Anterior cingulate cortex (tissue), 58 donors: Measurements from ENCODE around the gene PARD3B.

Experiments used
- DNase-seq, 58 donors: peaks; one replicate each; lab custom pipeline; 2025; lab: John Stamatoyannopoulos, UW

The PARD3B gene

DNA sequence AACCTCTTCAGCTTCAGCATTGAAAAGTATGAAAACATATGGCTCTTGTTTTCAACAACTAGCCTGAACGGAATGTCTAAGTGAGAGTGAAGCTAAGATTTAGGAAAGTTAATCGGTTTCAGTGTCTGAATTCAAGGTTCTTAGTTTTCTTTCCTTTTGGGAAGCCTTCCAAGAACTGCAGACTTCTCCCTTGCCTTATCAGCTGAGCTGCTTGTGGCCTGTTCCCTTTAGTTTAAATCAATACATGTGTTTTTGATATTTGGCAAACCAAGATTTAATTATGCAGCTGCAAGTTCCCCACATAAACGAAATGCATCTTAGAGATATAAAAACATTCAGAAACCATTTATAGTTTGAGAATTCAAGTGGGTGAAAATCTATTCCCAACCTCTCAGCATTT, 862.7 kb downstream of the PARD3B start:
- no peak for DNase-seq

DNA sequence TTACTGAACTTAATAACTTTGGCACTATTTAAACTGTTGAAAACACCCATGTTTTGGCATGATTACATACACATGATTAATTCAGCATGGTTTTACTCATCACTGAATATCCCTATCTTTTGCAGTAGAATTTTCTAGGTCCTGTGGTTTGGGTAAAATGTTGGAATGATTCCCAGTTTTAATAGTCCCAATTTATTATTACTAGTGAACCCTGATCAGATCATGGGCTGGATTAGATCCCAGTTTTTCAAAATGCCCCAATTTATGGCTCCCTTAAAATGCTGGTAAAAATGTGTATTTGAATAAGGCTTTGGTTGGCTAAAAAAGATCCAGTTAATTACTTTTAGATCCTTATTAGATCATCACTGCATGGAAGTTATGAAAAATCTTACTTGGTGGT, 863.4 kb downstream of the PARD3B start:
- no peak for DNase-seq

DNA sequence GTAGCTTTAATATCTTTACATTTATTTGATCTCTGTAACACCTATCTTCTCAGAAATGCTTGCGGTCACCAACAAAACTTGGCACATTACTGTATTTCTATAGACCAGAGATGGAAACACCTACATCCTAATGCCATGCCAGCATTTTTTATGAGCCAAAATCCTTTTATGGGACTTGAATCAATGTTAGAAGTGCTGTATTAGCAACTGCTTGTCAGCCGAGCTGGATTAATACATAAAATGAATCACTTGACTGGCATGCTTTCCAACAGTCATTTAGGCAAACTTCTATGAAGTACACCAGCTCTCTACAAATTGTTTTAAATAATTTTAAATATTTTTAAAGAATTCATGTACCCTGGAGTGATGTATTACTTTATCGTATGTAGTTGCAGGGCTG, 864.1 kb downstream of the PARD3B start:
- DNase-seq: no peak

DNA sequence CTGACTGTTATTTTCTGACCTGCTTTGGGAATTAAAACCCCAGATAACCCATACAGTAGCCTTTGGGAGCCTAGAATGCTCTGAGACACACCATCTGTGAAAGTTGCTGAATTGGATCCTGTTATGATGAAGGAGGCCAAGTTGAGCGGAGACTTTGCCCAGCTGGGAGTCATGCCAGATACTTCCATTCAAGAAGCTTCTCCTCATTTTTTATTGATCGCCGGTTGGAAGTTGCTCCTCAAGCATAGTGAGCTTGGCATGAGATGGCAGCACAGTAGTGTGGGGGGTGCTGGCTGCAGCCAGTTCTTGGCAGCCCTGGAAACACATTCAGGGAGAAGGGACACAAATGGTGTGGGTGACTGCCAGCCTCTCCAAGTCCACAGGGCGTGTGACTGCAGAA, 866.3 kb downstream of the PARD3B start:
- DNase-seq: peak in 53 of 58 donors; percentile 2 to 88 (median 51)

DNA sequence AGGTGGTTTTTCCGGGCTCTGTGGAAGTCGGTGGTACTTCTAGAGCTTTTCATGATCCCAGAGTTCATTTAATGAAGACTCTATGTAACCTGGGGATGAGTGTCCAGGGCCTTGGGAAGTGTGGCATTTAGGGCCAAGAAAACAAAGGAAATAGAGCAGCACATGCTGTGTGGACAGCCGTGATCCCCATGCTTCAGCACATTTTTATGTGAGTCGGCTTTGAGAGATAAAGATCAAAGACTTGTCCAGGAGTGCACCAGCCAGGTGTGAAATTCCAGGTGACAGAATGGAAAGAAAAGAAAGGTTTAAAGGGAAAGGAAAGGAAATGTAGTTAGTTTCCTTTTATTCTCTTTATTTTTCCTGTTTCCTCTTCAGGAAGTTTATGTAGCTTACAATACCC, 879.1 kb downstream of the PARD3B start:
- DNase-seq: no peak

DNA sequence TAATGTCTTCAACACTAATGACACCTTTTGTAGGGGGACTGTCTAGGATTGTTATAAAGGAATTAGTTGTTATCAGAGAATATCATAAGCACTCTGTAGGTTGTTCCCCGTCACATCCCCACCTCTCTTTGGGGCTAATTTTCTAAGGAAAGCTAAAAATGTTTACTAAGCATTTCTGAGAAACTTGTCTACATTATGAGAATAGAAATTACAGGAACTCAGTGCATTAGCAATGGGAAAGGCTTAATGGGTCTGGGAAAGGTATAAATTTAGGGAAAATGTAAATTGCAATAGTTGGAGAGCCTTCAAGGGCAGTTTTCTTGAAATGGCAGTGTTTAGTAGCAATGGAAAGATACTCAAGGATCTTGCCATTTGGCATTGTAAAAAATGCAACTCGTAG, 879.8 kb downstream of the PARD3B start:
- no peak for DNase-seq

GRCh38 chr2:205427112-205427511, 881.8 kb downstream of the PARD3B start:
- DNase-seq: no peak

GRCh38 chr2:205428811-205429210, 883.5 kb downstream of the PARD3B start:
- no peak for DNase-seq

GRCh38 chr2:205435970-205436369, 890.7 kb downstream of the PARD3B start:
- no peak for DNase-seq

DNA sequence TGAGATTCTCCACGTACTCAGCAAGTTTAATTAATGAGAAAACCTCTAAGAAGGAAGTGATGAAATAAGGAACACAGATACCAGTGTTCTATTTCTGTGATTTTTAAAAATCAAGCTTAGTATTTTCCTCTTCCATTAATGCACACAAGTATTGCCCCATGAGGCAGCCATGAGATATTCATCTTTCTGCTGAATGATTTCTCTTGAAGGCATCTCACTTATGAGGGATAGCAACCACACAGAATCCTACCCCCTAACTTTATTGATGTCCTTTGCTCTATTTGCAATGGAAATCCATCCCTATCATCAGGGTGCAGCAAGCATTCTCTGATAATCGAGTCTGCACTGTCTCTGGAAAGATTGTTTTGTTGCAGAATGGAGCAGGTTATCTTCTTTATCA, 893.0 kb downstream of the PARD3B start:
- no peak for DNase-seq

GRCh38 chr2:205439621-205440020, 894.3 kb downstream of the PARD3B start:
- DNase-seq: no peak

- no peak for DNase-seq
These were observed 896.2 kb downstream of the PARD3B start for GRCh38 chr2:205441524-205441923.

GRCh38 chr2:205448189-205448588, 902.9 kb downstream of the PARD3B start:
- no peak for DNase-seq

DNA sequence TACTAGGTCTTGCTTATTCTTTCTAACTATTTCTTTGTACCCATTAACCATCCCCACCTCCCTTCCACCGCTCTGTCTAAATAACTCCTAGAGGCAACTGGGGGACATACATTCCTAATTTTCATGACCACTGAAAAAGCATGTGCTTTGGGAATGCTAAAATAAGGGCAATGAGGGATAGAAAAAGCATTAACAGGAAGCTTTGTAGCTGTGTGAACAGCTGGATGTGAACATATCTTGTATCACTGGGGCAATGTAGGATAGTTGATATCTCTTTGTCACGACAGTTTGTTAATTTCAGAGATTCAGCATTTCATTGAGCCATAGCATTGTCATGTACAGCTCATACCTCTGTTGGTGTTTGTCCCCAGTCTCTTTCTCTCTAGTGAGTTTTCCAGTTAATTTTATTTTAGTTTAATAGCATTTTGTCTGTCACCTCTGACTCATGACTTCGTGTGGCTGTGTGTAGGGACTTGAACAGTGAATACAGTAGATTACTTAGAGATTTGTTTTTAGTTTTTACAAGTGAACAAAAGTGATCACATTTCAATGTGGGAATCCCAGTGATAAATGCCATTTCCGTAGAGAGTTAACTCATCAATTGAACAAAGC, 906.7 kb downstream of the PARD3B start:
- DNase-seq: no peak

DNA sequence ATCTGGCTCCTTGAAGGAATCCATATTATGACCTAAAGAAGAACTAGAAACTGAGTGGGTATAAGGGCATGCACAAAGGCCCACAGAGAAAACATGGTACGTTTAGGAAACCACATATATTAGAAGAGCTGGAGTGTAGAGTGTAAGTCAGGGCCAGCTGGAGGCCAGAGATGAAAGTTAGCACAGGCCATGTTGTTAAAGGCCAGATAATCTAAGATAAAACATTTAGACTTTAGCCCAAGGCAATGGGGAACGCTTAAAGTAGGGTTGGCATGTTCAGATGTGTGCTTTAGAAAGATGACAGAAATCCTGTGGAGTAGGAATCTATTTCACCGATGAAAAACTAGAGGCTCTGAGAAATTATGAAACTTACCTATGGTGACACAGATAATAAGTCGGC, 907.9 kb downstream of the PARD3B start:
- no peak for DNase-seq

GRCh38 chr2:205456682-205457081, 911.4 kb downstream of the PARD3B start:
- no peak for DNase-seq

DNA sequence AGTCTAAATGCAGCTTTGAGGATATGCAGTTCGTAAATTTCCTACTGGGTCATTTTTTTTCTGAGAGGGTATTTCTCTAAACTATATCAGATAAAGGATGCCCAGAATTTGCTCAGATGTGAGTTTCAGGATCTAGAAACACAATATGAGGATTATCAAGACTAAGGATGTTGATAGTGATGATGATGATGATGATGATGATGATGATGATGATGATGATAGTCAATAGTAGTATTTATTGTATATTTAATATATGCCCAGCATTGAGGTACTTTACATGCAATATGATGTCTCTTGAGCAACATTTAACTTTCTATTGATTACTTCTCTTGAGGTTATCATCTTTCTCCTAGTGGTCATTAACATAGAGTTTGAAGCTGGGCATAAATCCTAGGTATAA, 914.9 kb downstream of the PARD3B start:
- DNase-seq: no peak

DNA sequence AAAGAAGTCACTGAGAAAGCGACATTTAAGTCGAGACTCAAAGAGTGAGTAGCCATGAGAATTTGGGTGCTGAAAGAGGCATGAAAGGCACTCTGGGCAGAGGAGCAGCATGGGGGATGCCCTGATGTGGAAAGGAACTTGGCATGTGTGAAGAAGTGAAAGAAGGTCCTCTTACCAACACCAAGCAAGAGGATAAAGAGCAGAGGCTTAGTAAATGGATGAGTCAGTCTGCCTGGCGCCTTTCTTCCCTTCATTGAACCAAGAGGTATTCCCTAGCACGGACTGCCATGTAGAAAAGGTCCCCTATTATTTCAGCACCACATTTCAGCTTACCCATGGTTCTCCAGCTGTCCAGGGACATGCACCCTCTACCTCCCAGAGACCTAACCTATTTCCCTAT, 915.9 kb downstream of the PARD3B start:
- no peak for DNase-seq

DNA sequence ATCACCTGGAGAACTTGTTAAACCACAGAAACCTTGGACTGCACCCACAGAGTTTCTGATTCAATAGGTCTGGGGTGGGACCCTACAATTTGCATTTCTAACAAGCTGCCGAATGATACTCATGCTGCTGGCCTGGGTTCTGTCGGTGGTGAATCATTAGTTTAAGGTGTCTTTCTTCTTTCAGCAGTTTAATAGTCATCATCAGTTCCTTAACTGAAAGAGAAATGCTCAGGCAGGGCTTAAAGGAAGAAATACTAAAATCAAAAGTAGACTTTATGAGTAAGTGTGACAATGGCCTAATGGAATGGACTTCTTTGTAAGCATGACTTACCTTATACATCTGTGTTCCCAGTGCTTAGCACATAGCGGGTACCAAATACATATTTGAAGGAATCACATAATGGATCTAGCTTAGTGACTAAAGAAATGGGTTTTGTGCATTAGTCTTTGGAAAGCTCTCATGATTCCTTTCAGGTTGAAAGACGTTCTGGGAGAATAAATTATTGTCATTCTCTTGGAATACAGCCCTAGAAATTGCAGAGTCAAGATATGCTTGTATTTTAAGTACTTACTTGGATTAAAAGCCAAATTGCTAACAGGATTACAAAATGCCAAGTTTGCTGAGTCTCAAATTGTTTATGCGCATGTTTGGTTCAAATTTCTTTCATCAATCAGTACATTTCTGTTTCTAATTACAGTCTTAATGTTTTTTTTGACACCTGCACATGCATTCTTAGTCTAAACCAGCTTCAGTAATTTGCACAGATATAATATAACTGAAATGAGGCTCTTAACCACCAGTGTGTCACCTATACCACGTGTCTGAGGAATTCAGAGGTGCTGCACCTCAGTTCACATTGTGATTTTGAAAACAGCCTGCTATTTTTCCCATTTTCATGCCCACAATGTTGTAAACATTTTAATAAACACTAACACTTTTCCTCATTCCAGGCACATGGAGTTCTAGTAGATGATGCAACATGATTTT, 916.7 kb downstream of the PARD3B start:
- DNase-seq: no peak

- DNase-seq: no peak
These were observed 917.5 kb downstream of the PARD3B start for GRCh38 chr2:205462681-205463345.

DNA sequence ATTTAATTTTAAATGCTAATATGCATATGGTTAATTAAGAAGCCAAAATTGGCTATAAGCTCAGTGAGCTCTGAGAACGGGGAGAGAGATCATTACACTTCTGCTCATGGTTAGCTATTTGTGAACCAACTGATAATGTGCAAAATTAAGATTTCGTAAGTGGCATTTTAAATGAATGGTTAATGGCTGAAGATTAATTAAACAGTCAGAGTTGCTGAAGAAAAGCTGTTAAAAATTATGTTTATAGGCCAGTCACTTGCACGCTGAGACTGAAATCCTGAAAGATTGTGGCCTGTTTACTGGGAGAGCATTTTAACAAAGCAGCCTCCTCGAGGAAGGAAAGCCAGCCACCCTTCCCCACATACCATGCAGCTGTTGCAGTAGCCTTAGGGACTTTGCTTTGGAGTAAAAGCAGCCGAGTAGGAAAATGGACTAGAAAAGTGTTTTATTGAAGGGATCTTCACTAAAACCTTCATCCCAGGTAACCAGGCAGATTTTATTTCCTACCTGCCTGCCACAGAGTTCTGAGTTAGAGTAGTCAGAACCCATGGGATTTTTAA, 918.3 kb downstream of the PARD3B start:
- DNase-seq: no peak
